HL-60 (cell line): ENCODE data around the gene SERPINA3.

ENCODE experiments used
- CTCF ChIP-seq: IDR thresholded peaks from one replicate; pipeline ENCODE4 v1.5.1; 2011; ENCODE audit warnings: low read length, control low read depth, inconsistent platforms; ENCODE audit not compliant: insufficient read depth
- POLR2AphosphoS5 ChIP-seq: IDR thresholded peaks from 2 replicates; pipeline ENCODE4 v1.6.1; 2012; ENCODE audit warnings: low read depth
- REST ChIP-seq: IDR thresholded peaks from 2 replicates; pipeline ENCODE4 v1.6.1; 2012; ENCODE audit warnings: low read depth; ENCODE audit not compliant: insufficient replicate concordance
- SPI1 ChIP-seq: IDR thresholded peaks from 2 replicates; pipeline ENCODE4 v1.6.1; 2012; ENCODE audit warnings: low read depth, mild to moderate bottlenecking, borderline replicate concordance

GRCh38 chr14:94617988-94618822 lies 6.0 kb downstream of the SERPINA3 start:
- TF ChIP-seq CTCF (no peak), SPI1 (no peak), POLR2AphosphoS5 (no peak), REST (no peak)
